Amygdala (tissue), 56 donors: ENCODE measurements around the gene VWA5B1.
A peak's percentile ranks its signal among the peaks of the same experiment; 100 is the strongest.
"Not testable (repeated sequence)": the region's sequence is repeated elsewhere in the genome, so short reads cannot be mapped to it uniquely, and the experiment has no call there.

Source experiments
- DNase-seq, 56 donors: peaks; one replicate each; lab custom pipeline; 2025; lab: John Stamatoyannopoulos, UW

Gene VWA5B1

DNA sequence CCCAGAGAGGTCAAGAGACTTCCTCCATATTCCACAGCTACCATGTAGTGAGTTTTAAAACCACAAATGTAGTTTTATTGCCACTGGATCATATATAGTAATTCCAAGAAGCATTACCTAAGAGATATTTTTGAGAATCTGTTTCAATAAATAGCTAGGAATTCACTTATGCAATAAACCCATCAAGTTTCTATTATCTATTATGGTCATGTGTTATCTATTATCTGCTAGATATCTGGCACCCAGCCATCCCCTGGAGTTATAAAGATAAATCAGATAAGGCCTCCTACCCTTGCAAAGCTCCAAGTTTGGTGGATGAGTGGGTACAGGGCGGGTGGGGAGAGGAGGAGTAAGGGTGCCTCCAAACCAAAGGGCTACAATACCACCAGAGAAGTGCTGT is 10.3 kb upstream of the VWA5B1 start:
- DNase-seq: no peak

GRCh38 chr1:20280906-20281305 is 9.8 kb upstream of the VWA5B1 start:
- no peak for DNase-seq

DNA sequence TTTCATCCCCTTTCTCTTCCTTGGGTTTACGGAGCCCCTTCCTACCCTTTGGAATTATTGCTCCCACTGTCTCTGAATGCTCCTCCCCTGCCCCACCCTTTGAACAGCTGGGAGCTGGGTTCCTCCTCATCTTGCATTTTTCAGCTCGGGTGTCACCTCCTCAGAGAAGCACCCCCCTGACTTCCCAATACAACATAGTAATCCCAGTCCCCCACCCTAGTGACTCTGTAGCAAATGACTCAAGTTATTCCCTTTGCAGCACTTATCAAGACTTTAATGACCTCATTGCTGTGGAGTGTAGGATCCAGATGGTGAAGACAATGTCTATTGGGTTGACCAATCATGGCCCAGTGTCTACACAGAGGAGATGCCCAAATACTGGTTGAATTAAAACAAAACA is 8.9 kb upstream of the VWA5B1 start:
- no peak for DNase-seq

DNA sequence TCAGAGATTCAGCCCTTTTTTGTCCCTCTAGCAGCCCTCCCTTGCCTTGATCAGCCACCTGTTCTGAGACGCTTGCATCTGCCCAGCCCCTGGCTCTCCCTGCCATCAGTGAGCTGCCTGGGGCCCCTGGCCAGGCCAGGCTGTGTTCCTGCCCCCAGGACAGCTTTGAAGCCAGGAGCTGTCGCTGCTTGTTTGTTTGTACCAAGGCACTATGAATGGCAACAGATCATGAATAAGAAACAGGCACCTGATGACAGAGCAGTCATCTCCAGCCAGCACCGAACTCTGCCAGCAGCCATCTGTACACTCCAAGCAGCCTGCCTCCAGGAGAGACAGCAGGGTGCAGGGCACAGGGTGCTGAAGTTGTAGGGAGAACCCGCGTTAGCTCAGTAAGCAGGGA is 8.1 kb upstream of the VWA5B1 start:
- peak in 1 of 56 donors; percentile 5 for DNase-seq

DNA sequence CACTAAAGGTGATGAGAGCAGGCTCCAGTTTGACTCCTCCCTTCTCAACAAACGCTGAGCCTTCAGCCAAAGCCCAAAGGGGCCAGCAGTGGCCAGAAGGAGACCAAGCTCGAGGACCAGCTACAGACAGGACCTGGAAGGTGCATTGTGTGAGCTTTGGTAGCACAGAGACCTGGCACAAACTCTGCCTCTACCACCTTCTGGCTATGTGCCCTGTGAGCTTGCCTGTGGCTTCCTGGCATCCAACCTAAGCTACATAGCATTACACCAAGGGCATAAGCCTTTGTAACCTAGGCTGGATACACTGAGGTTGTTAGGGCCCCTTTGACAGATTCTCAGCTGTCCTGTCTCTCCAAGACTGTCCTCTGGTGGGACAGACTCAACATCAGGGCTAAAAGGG is 6.6 kb upstream of the VWA5B1 start:
- no peak for DNase-seq

DNA sequence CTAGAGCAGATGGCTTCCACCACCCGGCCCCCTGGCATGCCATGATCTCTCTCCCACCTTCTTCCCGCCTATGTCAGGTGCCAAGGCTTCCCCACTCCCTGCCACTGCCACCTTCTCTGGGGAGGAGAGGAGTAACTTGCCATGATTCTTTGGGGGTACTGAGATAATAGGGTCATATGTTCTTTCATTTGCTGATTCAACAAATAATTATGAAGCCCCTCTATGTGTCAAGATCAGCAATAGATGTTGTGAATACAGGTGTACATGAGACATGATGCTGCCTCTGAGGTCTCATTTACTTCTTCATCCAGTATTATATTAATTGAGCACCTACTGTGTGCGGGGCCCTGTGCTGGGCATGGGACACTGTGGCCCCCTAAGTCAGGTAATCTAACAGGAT is 6.0 kb upstream of the VWA5B1 start:
- DNase-seq: no peak

DNA sequence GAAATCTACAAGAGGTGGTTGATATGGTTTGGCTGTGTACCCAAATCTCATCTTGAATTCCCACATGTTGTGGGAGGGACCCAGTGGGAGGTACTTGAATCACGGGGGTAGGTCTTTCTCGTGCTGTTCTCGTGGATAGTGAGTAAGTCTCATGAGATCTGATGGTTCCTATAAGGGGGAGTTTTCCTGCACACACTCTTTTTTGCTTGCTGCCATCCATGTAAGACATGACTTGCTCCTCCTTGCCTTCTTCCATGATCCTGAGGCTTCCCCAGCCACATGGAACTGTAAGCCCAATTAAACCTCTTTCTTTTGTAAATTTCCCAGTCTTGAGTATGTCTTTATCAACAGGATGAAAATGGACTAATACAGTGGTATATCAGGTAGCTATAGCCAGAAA is 5.2 kb upstream of the VWA5B1 start:
- DNase-seq: no peak

- DNase-seq: not testable (repeated sequence)
Measured at GRCh38 chr1:20287696-20288095, 3.0 kb upstream of the VWA5B1 start.

GRCh38 chr1:20291645-20292084 is 990 bp downstream of the VWA5B1 start:
- DNase-seq: no peak

DNA sequence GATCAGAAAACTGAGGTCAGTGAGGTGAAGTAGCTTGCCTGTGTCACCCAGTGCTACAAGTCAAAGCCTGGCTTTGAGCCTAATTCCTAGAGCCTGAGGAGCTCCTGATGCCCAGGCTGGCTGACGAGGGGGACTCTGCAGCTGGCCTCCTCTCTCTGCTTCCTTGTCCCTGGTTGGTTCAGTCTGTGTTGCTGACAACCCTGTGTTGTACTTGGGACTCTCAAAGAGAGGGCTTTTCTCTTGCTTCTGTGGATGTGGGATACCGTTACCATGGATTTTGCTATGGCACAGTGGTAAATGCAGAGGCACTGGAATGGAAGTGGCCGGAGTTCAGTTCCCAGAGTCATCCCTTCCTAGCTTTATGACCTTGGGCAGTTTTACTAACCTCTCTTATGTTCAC is 8.0 kb downstream of the VWA5B1 start:
- no peak for DNase-seq

GRCh38 chr1:20301463-20302107 is 10.9 kb downstream of the VWA5B1 start:
- no peak for DNase-seq

DNA sequence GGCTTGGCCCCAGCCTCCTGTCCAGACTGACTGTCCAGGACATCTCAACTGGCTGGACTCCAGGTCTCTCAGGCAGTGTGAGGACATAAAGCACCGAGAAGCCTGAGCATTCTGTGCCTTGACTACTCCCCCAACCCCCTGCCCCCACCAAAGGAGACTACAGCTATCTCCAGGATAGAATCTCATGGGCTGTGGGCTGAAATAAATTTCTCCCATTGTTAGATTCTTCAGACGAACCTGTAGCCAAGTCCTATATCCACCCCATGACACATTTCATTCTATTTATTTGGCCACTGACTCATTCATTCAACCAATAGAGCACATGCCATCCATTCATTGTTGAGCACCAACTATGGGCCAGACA is 11.4 kb downstream of the VWA5B1 start:
- no peak for DNase-seq

GRCh38 chr1:20307026-20307425 is 16.4 kb downstream of the VWA5B1 start:
- no peak for DNase-seq

GRCh38 chr1:20308569-20308968 is 17.9 kb downstream of the VWA5B1 start:
- DNase-seq: no peak

DNA sequence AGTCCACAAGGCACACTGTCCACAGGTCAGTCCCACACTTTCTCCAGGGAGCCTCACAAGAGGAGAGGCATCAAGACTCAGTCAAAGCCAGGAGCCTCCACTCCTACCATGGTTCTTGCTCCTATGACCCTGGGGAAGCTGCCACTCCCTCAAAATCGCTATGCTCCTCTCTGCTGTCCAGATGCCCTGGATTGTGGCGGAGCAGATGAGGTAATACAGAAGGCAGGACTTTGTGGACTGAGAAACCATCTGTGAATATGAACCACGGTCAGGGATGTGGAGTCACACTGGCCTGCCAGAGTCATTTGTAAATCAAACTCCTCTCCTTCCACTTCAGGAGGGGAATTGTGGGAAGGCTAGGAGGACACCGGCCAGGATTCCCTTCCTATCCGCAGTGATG is 20.6 kb downstream of the VWA5B1 start:
- no peak for DNase-seq

DNA sequence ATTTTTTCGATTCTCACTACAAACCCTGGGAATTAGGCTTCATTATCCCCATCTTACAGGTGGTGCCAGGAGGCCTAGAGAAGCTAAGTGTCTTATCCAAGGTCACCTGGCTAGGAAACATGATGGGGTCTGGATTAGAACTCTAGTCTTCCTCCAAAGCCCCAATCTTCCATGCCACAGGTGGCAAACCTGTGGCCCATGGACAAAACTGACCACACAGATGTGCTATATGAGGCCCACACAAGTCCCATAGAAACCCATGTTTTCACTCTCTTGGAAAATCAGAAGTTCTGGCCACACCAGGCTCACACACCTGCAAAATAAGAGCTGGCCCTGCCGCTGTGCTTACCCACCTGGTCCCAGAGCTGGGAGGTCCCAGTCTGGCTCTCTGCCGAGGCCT is 21.6 kb downstream of the VWA5B1 start:
- DNase-seq: no peak

DNA sequence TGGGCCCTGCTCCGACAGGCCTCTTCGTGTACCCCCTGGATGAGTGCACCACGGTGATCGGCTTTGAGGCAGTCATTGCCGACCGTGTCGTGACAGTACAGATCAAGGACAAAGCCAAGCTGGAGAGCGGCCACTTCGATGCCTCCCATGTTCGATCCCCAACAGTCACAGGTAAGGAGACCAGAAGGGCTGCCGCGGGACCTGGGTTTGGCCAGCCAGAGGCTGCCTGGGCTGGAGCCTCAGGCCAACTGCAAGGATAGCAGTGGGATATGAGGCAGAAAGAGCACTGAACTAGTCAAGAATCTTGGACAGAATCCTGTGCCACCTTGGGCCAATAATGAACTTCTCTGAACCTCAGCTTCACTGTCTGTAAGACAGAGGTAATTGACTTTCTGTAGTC is 22.1 kb downstream of the VWA5B1 start:
- DNase-seq: no peak

GRCh38 chr1:20317471-20317870 is 26.8 kb downstream of the VWA5B1 start:
- no peak for DNase-seq

DNA sequence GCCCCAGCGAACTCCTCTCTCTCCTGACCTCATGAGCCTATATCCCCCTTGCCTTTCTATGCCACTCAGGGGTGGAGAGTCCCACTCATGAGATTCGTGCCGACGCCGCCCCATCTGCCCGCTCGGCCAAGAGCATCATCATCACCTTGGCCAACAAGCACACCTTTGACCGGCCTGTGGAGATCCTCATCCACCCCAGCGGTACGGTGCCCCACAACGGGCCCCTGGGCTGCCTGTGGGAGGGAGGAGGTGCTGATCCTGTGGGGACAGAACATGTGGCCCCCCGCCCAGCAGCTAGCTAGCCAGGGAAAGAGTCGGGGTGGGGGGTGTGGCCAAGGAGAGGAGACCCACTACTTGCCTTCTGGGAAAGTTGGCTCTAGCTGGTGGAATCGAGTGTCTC is 27.8 kb downstream of the VWA5B1 start:
- DNase-seq: no peak

GRCh38 chr1:20318971-20319370 is 28.3 kb downstream of the VWA5B1 start:
- DNase-seq: no peak

DNA sequence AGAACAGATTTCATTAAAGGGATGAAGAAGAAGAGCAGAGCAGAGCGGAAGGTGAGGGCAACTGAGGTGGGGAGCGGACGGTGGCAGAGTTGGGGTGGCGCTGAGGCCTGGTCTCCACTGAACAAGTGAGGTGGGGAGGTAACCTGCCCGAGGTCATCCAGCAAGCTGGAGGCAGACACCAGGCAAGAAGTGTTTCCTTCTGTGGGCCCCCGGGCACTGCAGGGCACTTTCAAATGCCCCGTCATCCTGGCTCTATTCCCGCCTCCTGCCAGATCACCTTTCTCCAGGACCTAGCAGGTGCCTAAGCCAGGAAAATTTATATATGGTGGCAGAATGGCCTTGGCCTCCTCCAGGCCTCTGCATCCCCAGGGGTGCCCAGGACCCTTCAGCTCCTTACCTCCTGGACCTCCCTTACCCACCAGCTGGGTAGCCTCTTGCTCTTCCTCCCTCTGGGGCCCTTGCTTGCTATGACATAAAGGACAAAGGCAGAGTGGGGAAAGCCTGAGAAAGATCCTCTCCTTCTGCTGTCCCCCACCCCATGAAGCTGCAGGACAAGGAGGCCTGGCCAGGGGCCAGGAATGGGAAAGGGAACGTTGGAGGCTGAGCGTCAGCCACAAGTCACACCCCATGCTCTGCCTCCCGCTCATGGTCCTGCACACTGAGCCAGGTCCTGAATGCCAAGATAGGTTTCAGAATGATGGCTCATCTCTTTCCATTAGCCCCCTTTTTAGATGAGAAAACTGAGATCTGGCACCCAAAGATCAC is 29.0 kb downstream of the VWA5B1 start:
- DNase-seq: no peak

DNA sequence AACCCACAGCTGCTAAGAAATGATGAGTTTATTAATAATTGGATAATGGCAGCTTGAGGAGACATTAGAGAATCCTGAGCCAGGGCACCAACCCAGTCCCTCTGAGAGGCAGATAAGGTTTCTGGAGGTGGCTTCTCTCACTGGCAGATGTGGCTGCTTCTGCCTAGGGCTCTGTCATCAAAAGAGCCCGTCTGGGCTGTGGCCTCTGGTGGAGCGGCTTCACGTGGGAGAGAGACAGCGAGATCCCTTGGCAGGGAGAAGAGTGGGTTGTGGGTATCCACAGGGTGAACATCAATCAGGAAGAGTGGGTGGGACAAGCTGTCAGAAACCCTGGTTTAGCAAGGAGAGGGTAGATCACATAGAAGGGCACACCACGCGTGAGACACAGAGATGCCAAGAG is 30.0 kb downstream of the VWA5B1 start:
- peak in 2 of 56 donors; percentile 5 to 13 for DNase-seq
